ENCODE data around the gene ZNF391. TPM values are rescaled to one million over a fixed set of nuclear protein-coding genes. Genes with fewer than 3 reads are reported as not detected.

Gene ZNF391
- total RNA-seq, 6 experiments from 2014 or later: 0.46 to 0.82 (median 0.60) TPM

- H3K27ac Mint-ChIP-seq: no peak overlapping the region
- DNase-seq: no peak
- H3K9me3 Mint-ChIP-seq: peaks cover 64% of the 10 kb centered on the region
- no peak overlapping the region for H3K4me3 Mint-ChIP-seq
- TF ChIP-seq, protein P1, sequence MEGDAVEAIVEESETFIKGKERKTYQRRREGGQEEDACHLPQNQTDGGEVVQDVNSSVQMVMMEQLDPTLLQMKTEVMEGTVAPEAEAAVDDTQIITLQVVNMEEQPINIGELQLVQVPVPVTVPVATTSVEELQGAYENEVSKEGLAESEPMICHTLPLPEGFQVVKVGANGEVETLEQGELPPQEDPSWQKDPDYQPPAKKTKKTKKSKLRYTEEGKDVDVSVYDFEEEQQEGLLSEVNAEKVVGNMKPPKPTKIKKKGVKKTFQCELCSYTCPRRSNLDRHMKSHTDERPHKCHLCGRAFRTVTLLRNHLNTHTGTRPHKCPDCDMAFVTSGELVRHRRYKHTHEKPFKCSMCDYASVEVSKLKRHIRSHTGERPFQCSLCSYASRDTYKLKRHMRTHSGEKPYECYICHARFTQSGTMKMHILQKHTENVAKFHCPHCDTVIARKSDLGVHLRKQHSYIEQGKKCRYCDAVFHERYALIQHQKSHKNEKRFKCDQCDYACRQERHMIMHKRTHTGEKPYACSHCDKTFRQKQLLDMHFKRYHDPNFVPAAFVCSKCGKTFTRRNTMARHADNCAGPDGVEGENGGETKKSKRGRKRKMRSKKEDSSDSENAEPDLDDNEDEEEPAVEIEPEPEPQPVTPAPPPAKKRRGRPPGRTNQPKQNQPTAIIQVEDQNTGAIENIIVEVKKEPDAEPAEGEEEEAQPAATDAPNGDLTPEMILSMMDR (IDR thresholded peaks at IDR 0.05): no peak
- H3K4me1 Mint-ChIP-seq (ENCODE audit: low read depth): no peaks in the 10 kb centered on the region
- no peaks in the 10 kb centered on the region; the same call in 1 of the 2 replicates for H3K27me3 Mint-ChIP-seq (ENCODE audit: insufficient read depth)
- H3K36me3 Mint-ChIP-seq (ENCODE audit: low read depth): peaks cover 11% of the 10 kb centered on the region
Measured at GRCh38 chr6:27407153-27407814, 18.7 kb downstream of the ZNF391 start.

GRCh38 chr6:27414300-27414699 lies 25.7 kb downstream of the ZNF391 start:
- Mint-ChIP-seq H3K36me3 (ENCODE audit: low read depth) (no peaks in the 10 kb centered on the region; the same call in 1 of the 2 replicates), H3K27ac (no peak overlapping the region), H3K4me3 (no peak overlapping the region), H3K9me3 (peaks cover 34% of the 10 kb centered on the region), H3K4me1 (ENCODE audit: low read depth) (no peaks in the 10 kb centered on the region), H3K27me3 (ENCODE audit: insufficient read depth) (no peaks in the 10 kb centered on the region)
- TF ChIP-seq, protein P1 (IDR thresholded peaks at IDR 0.05): no peak
- no peak for DNase-seq

- H3K27me3 Mint-ChIP-seq (ENCODE audit: insufficient read depth): no peaks in the 10 kb centered on the region; the same call in 1 of the 2 replicates
- TF ChIP-seq, protein P1 (IDR thresholded peaks at IDR 0.05): no peak
- peaks cover 37% of the 10 kb centered on the region for H3K9me3 Mint-ChIP-seq
Measured at GRCh38 chr6:27414996-27415395, 26.4 kb downstream of the ZNF391 start.

GRCh38 chr6:27415898-27416297 lies 27.3 kb downstream of the ZNF391 start:
- Mint-ChIP-seq H3K36me3 (ENCODE audit: low read depth) (no peaks in the 10 kb centered on the region; the same call in 1 of the 2 replicates), H3K27ac (no peak overlapping the region), H3K4me1 (ENCODE audit: low read depth) (no peaks in the 10 kb centered on the region), H3K27me3 (ENCODE audit: insufficient read depth) (no peaks in the 10 kb centered on the region; the same call in 1 of the 2 replicates), H3K4me3 (no peak overlapping the region), H3K9me3 (peaks cover 34% of the 10 kb centered on the region)
- TF ChIP-seq, protein P1 (IDR thresholded peaks at IDR 0.05): no peak
- no peak for DNase-seq

More at GRCh38 chr6:27414996-27415395, 26.4 kb downstream of the ZNF391 start:
- no peak overlapping the region for H3K4me3 Mint-ChIP-seq
- H3K36me3 Mint-ChIP-seq (ENCODE audit: low read depth): no peaks in the 10 kb centered on the region; the same call in 1 of the 2 replicates
- no peak for DNase-seq
- no peak overlapping the region for H3K27ac Mint-ChIP-seq
- H3K4me1 Mint-ChIP-seq (ENCODE audit: low read depth): no peaks in the 10 kb centered on the region

- no peak overlapping the region for H3K4me3 Mint-ChIP-seq
- peaks cover 30% of the 10 kb centered on the region; the same call in 1 of the 2 replicates for H3K9me3 Mint-ChIP-seq
- TF ChIP-seq, protein P1 (IDR thresholded peaks at IDR 0.05): no peak
- no peaks in the 10 kb centered on the region; the same call in 1 of the 2 replicates for H3K27me3 Mint-ChIP-seq (ENCODE audit: insufficient read depth)
- no peaks in the 10 kb centered on the region; the same call in 1 of the 2 replicates for H3K36me3 Mint-ChIP-seq (ENCODE audit: low read depth)
- H3K4me1 Mint-ChIP-seq (ENCODE audit: low read depth): no peaks in the 10 kb centered on the region
- no peak overlapping the region for H3K27ac Mint-ChIP-seq
- no peak for DNase-seq
Measured at GRCh38 chr6:27419363-27419762, 30.8 kb downstream of the ZNF391 start.
